AG20443 (cell line): ENCODE measurements around the gene DCAF8.
"Not testable (repeated sequence)": the region's sequence is repeated elsewhere in the genome, so short reads cannot be mapped to it uniquely, and the experiment has no call there.

Experiments used
- DNase-seq: peaks from one replicate; pipeline ENCODE4 v3.0.0; 2012; ENCODE audit warnings: low spot score, mixed read lengths

DCAF8 gene

GRCh38 chr1:160261893-160262794 is at the start of gene DCAF8:
Gene DCAF8, minus strand, starts transcription at chr1:160262549. Its CDS starts 18,541 bp downstream, at chr1:160244008.
- DNase-seq, result peak; percentile 98

- DNase-seq, result no peak
Measured at GRCh38 chr1:160309571-160309970, 47.2 kb upstream of the DCAF8 start.

- peak; percentile 14 for DNase-seq
Measured at GRCh38 chr1:160309185-160309557, 46.8 kb upstream of the DCAF8 start.

- no peak for DNase-seq
Measured at GRCh38 chr1:160308451-160309184, 46.3 kb upstream of the DCAF8 start.

- DNase-seq, result no peak
Measured at GRCh38 chr1:160307118-160307791, 44.9 kb upstream of the DCAF8 start.

- no peak for DNase-seq
Measured at GRCh38 chr1:160300173-160300572, 37.8 kb upstream of the DCAF8 start.

GRCh38 chr1:160296036-160296435 is 33.7 kb upstream of the DCAF8 start:
- DNase-seq, result no peak

GRCh38 chr1:160293020-160293968 is 30.9 kb upstream of the DCAF8 start:
- DNase-seq, result no peak

GRCh38 chr1:160291248-160292220 is 29.2 kb upstream of the DCAF8 start:
- DNase-seq, result peak; percentile 71

GRCh38 chr1:160287769-160288168 is 25.4 kb upstream of the DCAF8 start:
- DNase-seq, result not testable (repeated sequence)

GRCh38 chr1:160285506-160285905 is 23.2 kb upstream of the DCAF8 start:
- no peak for DNase-seq

- peak; percentile 99 for DNase-seq
Measured at GRCh38 chr1:160284782-160285344, 22.5 kb upstream of the DCAF8 start, which contains the start of gene PEX19. Gene PEX19, minus strand, starts transcription at chr1:160285133. Its CDS starts 9 bp downstream, at chr1:160285124.

- DNase-seq, result peak; percentile 74
Measured at GRCh38 chr1:160284220-160284781, 22.0 kb upstream of the DCAF8 start.

GRCh38 chr1:160282807-160283206 is 20.5 kb upstream of the DCAF8 start:
- DNase-seq, result no peak

GRCh38 chr1:160277987-160278386 is 15.6 kb upstream of the DCAF8 start:
- no peak for DNase-seq

- no peak for DNase-seq
Measured at GRCh38 chr1:160277330-160277729, 15.0 kb upstream of the DCAF8 start.

- DNase-seq, result no peak
Measured at GRCh38 chr1:160271025-160271424, 8.7 kb upstream of the DCAF8 start.

- no peak for DNase-seq
Measured at GRCh38 chr1:160267284-160267991, 5.1 kb upstream of the DCAF8 start.
